Lung (tissue), 12 donors: Measurements from ENCODE around the gene DNAJB13. TPM values are rescaled to one million over a fixed set of nuclear protein-coding genes. Genes with fewer than 3 reads are reported as not detected.

Experiments
- ATAC-seq: fragments of 200-7000 bp; cut with Tn5 transposase; one replicate; pipeline ENCODE4 v1.9.1; 2020; ENCODE audit warnings: moderate number of reproducible peaks; ENCODE audit not compliant: insufficient read depth, low FRiP score
- DNase-seq, 3 donors: peaks; one replicate each; pipeline ENCODE4 v3.0.0-alpha.2; 2013 to 2017
- H3K27ac ChIP-seq, 2 donors: one replicate each; pipeline ENCODE4 v1.5.1; 2013; ENCODE audit warnings: mild to moderate bottlenecking in 2 of 2, moderate library complexity in 2 of 2, control low read depth in 1 of 2, inconsistent platforms in 1 of 2, low read depth in 1 of 2, low read length in 1 of 2
- H3K27me3 ChIP-seq, 3 donors: one replicate each; pipeline ENCODE4 v1.5.1; 2013; ENCODE audit warnings: low read length in 2 of 3; ENCODE audit not compliant: control insufficient read depth in 3 of 3, insufficient read depth in 3 of 3
- H3K36me3 ChIP-seq, 4 donors: one replicate each; pipeline ENCODE4 v1.5.1; 2013; ENCODE audit warnings: low read length in 4 of 4, mild to moderate bottlenecking in 1 of 4, moderate library complexity in 1 of 4; ENCODE audit not compliant: control insufficient read depth in 4 of 4, insufficient read depth in 4 of 4
- H3K4me1 ChIP-seq, 5 donors: one replicate each; pipeline ENCODE4 v1.5.1; 2013; ENCODE audit warnings: low read length in 5 of 5, mild to moderate bottlenecking in 2 of 5, moderate library complexity in 1 of 5; ENCODE audit not compliant: control insufficient read depth in 5 of 5, insufficient read depth in 5 of 5
- H3K4me3 ChIP-seq: one replicate; pipeline ENCODE4 v1.5.1; 2013; ENCODE audit warnings: mild to moderate bottlenecking, control low read depth, moderate library complexity
- H3K9ac ChIP-seq, 2 donors: one replicate each; pipeline ENCODE4 v1.5.1; 2013; ENCODE audit warnings: low read length in 2 of 2, control low read depth in 1 of 2; ENCODE audit not compliant: insufficient read depth in 1 of 2
- H3K9me3 ChIP-seq, 4 donors: one replicate each; pipeline ENCODE4 v1.5.1; 2013; ENCODE audit warnings: low read length in 3 of 4, mild to moderate bottlenecking in 1 of 4, moderate library complexity in 1 of 4; ENCODE audit not compliant: control insufficient read depth in 4 of 4, insufficient read depth in 3 of 4
- CTCF ChIP-seq: IDR thresholded peaks from 2 replicates; pipeline ENCODE4 v1.5.1; 2012; ENCODE audit warnings: mild to moderate bottlenecking; ENCODE audit errors: control extremely low read depth, extremely low read depth
- WGBS, 2 donors: extraction: QIAGEN DNeasy Blood & Tissue Kit; methylation state at CpG; one replicate each; pipeline ENCODE4 v1.1.7; 2013; 5-methylcytosine and 5-hydroxymethylcytosine counted together
- polyA plus RNA-seq, 2 donors: library from polyadenylated mRNA; stranded (reverse); fragments of 200-250 nt; gene quantifications; one replicate each; pipeline ENCODE4 v1.2.1, GENCODE V29; 2013
- total RNA-seq, 2 donors: library from RNA; depleted of rRNA in 1 of 2; stranded (reverse); fragments of >200 nt in 1 of 2; gene quantifications; one replicate each; pipeline ENCODE4 v1.2.1, GENCODE V29; 2014 to 2021
- donor health status: control.
- donor health status: control.
- donor health status: Bipolar disorder and iron deficiency.
- donor health status: healthy.
- donor health status: DM: yes; HTN: yes; CAD: no.

DNAJB13 gene
- total and polyA plus RNA-seq, 4 donors = 5.4 to 11.9 (median 6.4) TPM

GRCh38 chr11:73945396-73945795 is 5.4 kb upstream of the DNAJB13 start:
- TF ChIP-seq CTCF = no peak
- H3K4me1 ChIP-seq = no peaks in the 10 kb centered on the region
- peaks cover 0 to 3% (median 0%) of the 10 kb centered on the region in 4 donors for H3K9me3 ChIP-seq
- no peaks in the 10 kb centered on the region for H3K27me3 ChIP-seq
- H3K27ac ChIP-seq = no peak overlapping the region
- ATAC-seq (no peak), DNase-seq (no peak)
- no peak overlapping the region for H3K4me3 ChIP-seq
- WGBS, 2 donors = 43 to 59% methylated on average over 4 of the region's 4 CpGs
- H3K9ac ChIP-seq = no peak overlapping the region
- no peaks in the 10 kb centered on the region for H3K36me3 ChIP-seq

- H3K36me3 ChIP-seq = no peaks in the 10 kb centered on the region
- no peak overlapping the region for H3K27ac ChIP-seq
- 70 to 74% methylated on average over 13 of the region's 13 CpGs for WGBS, 2 donors
- no peaks in the 10 kb centered on the region for H3K27me3 ChIP-seq
- no peak for ATAC-seq
- no peak for DNase-seq
- H3K4me1 ChIP-seq = no peaks in the 10 kb centered on the region
- TF ChIP-seq CTCF = no peak
- no peak overlapping the region for H3K4me3 ChIP-seq
- H3K9ac ChIP-seq = no peak overlapping the region
- no peaks in the 10 kb centered on the region for H3K9me3 ChIP-seq
These were observed 3.9 kb upstream of the DNAJB13 start for GRCh38 chr11:73946798-73947458.

- no peaks in the 10 kb centered on the region for H3K27me3 ChIP-seq
- DNase-seq = no peak
- H3K9me3 ChIP-seq = no peaks in the 10 kb centered on the region
- TF ChIP-seq CTCF = no peak
- ATAC-seq = no peak
- H3K27ac ChIP-seq = no peak overlapping the region
- no peak overlapping the region for H3K4me3 ChIP-seq
- H3K36me3 ChIP-seq = no peaks in the 10 kb centered on the region
- no peaks in the 10 kb centered on the region for H3K4me1 ChIP-seq
- 72 to 74% methylated on average over 4 of the region's 4 CpGs for WGBS, 2 donors
- no peak overlapping the region for H3K9ac ChIP-seq
These were observed 1.6 kb upstream of the DNAJB13 start for GRCh38 chr11:73949246-73949645.

- Histone ChIP-seq H3K27me3 (no peaks in the 10 kb centered on the region), H3K27ac (no peak overlapping the region), H3K36me3 (no peaks in the 10 kb centered on the region), H3K9me3 (no peaks in the 10 kb centered on the region), H3K4me1 (no peaks in the 10 kb centered on the region), H3K9ac (no peak overlapping the region), H3K4me3 (no peak overlapping the region)
- TF ChIP-seq CTCF = no peak
- 98 to 99% methylated on average over 5 of the region's 5 CpGs for WGBS, 2 donors
- DNase-seq (no peak), ATAC-seq (no peak)
These were observed 914 bp upstream of the DNAJB13 start for GRCh38 chr11:73949912-73950311.
